HG02678 (cell line): ENCODE data around the gene CTSF.
"Not testable (repeated sequence)": the region's sequence is repeated elsewhere in the genome, so short reads cannot be mapped to it uniquely, and the experiment has no call there.

Source experiments
- ATAC-seq: cut with Tn5 transposase; IDR thresholded peaks from one replicate; pipeline ENCODE4 v1.9.1; 2021; ENCODE audit warnings: mild to moderate bottlenecking, moderate library complexity; ENCODE audit not compliant: unreplicated experiment

CTSF gene

DNA sequence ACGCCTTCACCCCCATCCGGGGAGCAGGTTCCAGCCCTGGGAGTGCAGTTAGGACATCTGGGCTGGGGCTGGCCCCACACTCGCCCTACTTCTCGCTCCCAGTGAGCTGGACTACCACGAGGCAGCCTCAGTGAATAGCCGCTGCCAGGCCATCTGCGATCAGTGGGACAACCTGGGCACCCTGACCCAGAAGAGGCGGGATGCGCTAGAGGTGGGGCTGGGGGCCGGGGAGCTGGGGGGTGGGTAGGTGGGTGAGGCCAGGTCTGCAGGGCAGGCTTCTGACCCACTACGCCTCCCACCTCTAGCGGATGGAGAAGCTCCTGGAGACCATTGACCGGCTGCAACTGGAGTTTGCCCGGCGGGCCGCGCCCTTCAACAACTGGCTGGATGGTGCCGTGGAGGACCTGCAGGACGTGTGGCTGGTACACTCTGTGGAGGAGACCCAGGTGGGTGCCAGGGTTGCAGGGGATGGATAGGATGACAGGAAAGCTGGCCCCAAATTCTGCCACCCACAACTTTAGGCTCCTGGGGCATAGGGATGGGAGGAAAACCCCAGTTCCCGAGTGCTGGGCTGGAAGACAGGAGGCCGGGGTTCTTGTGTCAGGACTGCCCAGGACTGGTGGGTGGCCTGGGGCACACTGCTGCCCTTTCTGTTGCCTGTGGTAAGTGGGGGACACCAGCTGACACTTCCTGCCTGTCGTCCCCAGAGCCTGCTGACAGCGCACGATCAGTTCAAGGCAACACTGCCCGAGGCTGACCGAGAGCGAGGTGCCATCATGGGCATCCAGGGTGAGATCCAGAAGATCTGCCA is 8.3 kb downstream of the CTSF start:
- ATAC-seq = no peak

DNA sequence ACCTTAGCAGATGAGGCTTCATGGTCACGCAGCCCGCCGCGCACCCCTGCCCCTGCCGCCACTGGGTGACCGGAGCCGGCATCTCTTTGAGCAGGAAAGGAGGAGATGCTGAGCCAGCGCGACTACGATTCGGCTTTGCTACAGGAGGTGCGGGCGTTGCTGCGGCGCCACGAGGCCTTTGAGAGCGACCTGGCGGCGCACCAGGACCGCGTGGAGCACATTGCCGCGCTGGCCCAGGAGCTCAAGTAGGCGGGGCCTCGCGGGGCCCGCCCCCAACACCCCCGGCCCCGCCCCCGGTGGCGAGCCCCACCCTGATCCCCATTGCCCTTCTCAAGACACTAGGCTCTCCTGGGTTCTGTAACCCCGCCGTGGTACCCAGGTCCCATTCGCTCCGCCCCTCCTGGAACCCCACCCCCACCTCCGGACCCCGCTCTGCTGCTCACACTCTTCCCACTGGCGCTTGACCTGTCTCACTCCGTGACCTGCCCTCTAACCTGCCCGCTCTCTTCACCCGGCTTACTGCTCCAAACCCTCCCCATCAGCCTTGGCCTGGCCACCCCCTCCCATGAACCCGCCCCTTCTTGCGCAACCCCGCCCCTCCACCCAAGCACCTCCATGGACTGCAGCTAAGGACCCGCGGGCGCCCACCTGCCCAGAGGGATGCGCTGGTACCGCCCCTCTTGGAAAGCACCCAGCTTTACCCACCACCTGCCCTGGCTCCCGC is 9.1 kb downstream of the CTSF start:
- no peak for ATAC-seq

DNA sequence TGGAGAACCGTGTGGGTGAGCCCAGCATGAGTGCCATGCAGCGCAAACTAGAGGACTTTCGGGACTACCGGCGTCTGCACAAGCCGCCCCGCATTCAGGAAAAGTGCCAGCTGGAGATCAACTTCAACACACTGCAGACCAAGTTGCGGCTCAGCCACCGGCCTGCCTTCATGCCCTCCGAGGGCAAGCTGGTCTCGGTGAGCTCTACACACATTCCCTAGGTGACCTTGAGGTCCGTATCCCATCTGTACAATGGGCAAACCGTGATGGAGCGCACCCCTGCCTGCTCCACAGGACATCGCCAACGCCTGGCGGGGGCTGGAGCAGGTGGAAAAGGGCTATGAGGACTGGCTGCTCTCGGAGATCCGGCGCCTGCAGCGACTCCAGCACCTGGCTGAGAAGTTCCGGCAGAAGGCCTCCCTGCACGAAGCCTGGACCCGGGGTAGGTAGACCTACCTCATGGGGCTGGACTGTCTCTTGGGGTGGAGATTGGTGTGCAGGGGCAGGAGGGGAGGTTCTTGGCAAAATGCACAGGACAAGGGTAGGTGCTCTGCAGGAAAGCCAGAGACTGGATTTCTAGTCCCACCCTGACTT is 10.6 kb downstream of the CTSF start:
- ATAC-seq = no peak

DNA sequence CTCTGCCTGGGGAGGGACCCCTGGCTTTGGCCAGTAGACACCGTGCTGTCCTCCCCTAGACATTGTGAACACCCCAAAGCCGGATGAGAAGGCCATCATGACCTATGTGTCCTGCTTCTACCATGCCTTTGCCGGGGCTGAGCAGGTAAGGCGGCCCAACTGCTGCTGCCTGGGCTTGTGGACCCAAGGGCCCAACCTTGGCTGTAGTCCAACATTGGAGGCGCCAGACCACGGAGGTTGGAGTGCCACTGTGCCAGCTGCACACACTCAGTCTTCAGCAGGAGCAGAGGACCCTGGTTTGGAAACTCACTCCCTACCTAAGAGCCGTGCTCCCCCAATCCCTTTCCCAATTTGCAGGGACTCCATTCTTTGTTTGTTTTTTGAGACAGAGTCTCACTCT is 12.3 kb downstream of the CTSF start:
- no peak for ATAC-seq

DNA sequence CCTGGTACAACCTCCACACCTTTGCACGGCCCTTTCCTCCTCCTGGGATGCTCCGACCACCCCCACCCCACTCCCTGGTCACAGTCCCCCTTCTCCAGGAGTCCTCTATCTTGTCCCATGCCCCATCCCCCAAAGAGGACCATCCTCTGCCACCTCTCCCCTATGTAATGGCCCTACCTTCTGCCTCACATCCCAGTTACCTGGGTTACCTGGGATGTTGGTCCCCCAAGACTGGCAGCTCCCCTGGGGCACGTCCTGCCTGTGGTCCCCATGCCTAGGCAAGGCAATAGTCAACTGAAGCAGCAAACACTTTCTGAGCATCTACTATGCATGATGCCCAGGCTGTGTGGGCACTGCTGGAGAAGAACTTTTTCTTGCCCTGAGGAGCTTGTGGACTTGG is 13.0 kb downstream of the CTSF start:
- no peak for ATAC-seq

DNA sequence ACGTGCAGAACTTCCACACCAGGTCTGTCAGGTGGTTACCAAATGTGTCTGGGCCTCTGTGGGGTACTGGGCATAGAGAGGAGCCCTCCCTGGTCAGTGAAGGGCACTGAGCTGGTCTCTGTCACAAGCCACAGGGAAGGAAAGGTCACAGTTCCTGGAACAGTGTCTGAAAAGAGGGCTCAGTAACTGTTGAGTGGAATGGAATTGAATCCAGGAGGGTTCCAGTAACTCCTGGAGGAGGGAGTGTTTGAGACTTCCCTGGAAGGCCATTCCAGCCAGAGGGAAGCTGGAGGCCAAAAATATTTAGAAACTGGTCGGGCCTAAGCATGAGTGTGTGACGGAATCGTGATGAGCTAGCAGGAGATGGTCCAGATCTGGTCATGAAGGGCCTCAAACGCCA is 13.8 kb downstream of the CTSF start:
- no peak for ATAC-seq

DNA sequence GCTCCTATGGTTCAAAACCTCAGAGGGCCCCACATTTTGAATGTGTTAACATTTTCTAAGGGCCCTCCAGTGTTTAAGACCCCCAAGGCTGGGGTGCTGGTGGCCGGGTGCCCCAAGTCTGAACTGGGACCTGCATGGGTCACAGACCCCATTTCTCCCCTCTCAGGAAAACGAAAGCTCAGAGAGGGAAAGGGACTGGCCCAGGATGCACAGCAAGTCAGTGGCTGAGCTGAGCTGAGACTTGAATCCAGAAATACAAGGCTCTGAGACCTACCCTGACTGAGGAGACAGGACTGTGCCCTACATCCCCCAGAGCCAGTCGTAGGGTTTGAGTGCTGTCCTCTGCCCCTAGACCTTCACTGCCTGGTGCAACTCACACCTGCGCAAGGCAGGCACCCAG is 17.5 kb downstream of the CTSF start:
- ATAC-seq = no peak

DNA sequence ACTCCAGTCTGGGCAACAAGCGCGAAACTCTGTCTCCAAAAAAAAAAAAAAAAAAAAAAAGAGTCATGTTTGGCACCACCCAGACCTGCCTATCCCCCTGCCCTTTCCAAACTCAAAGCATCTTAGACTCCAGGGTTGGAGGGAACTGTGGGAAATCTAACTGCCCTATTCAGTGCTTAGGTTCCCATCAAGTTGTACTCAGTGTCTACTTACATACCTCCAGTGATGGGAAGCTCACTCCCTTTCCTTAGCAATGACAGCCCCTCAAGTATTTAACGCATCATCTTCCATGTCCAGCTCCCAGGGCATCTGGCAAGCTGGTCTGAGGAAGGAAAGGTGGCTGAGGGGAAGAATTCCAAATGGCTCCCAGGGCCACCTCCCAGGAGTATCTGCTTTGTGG is 18.7 kb downstream of the CTSF start:
- ATAC-seq = no peak

DNA sequence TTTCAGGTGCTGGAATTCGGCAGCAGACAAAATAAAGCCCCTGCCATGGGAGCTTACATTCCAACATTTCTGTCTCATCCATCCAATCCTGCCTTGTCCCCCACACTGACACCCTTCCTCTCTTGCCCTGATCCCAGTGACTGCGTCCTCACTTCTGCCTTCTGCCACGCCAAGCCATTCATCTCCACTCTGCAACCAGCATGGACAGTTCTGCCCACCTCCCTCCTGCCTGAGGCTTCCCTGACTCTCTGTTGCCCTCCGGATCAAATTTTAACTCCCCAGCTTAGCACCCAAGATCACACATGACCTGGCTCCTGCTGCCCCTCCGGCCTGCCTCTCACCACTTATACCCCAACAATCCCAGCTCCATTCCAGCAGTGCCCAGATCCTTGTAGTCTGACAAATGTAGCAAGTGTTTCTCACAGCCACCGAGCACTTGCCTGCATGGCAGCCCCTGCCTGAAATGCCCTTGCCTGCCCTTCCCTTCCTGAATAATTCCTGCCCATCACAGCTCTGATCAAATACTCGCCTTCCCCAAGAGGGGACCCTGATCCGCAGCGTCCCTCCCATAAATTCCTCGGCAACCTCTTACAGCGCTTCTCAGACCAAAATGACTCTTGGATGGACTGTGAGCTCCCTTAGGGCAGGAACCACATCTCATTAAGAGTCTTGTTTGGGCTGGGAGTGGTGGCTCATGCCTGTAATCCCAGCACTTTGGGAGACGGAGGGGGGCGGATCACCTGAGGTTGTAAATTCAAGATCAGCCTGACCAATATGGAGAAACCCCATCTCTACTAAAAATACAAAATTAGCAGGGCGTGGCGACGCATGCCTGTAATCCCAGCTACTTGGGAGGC is 19.4 kb downstream of the CTSF start:
- ATAC-seq = no peak

DNA sequence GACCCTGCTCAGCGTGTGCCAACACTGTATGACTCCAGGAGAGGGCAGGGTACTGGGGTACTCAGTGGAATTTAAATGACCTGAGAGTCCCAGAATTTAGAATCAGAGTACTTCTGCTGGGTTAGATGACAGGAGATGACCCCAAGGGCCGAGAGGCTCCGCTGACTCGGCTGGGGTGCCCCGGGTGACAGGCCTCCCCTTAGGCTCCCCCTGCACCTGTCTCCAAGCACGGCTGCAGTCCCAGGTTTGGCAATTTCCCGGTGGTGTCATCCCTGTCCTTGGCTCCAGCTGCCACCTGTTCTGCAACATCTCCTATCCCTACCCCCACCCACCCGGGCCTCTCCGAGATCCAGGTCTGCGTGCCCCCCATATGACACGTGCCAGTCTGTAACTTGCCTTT is 20.4 kb downstream of the CTSF start:
- no peak for ATAC-seq

DNA sequence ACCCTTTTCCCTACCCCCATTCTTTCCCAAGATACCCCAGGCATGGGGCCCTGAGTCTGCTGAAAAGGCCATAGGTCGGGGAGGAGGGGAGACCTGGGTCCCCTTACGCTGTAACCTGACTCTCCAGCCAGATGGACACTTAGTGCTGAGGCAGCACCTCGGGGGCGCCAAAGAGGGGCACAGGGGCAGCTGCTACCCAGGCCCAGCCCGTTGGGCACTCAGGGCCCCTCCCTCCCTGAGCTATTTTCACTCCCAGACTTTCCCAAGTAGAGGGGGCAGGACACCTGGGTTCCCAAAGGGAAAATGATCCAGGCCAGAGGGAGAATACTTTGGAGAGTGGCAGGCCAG is 20.8 kb downstream of the CTSF start:
- no peak for ATAC-seq

DNA sequence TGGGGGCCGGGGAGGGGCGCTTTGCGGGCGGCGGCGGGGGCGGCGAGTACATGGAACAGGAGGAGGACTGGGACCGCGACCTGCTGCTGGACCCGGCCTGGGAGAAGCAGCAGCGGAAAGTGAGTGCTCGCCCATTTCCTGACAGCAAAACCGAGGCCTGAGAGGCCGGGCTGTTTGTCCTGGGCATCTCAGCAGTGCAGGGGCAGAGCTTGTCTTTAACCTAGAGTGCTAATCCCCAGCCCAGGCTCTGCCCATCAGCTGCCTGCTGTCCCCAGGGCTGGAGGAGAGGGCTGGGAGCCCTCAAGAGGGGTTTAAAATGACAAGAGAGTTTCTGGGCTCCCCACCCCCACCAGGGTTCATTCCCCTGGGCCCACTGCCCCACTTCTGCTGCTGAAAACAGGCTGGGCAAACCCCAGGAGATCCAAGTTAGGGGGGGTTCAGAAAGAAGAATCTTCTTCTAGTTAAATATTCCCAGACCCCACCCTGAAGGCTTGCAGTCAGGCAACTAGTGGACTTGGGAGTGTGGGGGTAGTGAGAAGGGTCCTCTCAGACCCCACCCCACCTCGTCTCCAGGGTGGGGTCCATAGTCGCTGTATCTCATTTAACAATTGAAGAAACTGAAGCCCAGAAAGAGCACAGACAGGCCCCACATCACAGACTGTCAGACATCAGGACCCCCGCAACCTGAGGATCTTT is 21.3 kb downstream of the CTSF start:
- no peak for ATAC-seq

DNA sequence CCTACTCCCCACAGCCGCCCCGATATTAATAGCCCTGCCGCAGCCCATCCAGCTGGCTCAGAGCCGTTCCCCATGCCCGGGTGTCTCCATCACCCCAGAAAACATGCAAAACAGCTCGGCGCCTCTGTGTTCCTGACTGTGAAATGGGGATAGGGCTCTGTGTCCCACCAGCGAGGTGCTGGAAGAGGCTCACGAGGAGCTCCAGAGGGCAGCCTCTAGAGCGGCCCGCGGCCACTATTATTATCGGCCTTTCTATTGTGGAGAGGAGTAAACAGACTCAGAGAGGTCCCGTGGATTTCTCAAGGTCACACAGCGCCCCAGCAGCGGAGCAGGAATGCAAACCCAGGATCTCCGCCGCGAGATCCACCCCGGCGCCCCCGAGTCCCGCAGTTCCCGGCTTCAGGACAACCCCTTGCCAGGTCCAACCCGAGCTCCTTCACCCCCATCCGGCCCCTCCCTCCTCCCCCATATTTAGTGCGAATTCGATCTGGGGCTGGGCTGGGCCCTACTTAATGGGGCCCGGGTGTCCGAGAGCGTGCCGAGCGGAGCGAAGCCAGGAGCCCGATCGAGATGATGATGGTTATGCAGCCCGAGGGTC is 21.9 kb downstream of the CTSF start, which contains the start of gene ACTN3:
TSS of gene ACTN3 (plus strand) at position 536 of the 598 bp plus-strand sequence. CDS start at position 571, 35 bp downstream.
- ATAC-seq = no peak

DNA sequence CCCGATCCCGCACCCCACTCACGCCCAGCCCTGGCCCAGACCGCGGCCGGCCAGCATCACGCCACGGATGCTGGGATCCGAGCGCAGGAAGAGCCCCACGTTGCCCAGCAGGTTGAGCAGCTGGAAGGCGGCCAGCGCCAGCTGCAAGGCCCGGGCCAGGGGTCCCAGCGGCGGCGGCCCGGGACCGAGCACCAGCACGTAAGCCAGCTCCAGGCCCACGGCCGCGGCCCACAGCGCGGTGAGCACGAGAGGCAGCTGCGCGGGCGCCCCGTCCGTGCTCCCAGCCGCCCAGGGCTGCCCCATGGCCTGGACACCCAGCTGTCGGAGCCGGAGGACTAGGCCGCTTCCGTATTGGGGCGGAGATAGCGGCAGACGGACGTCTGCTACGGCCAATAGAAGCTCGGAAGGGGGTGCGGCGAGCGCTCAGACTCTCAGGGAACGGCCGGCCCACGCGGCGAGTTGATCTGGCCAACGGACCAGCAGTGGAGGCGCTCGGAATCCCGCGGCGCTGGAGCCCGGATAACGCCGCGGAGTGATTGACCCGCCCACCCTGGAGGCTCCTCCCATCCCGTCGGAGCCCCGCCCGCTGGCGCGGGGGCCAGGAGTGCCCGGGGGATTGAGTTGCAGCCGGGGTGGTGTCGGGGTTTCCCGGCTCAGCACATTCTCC is 22.6 kb downstream of the CTSF start, which contains the start of gene ZDHHC24:
TSS of gene ZDHHC24 (minus strand) at position 348 of the 667 bp plus-strand sequence. CDS start at position 303, 45 bp downstream.
- ATAC-seq = peak; percentile 86

DNA sequence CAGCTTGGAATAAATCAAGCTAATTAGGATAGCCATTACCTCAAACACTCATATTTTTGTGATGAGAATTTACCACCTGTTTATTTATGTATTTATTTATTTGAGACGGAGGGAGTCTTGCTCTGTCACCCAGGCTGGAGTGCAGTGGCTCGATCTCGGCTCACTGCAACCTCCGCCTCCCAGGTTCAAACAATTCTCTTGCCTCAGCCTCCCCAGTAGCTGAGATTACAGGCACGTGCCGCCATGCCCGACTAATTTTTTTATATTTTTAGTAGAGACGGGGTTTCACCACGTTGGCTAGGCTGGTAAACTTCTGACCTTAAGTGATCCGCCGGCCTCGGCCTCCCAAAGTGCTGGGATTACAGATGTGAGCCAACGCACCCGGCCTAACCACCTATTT is 23.5 kb downstream of the CTSF start:
- ATAC-seq = not testable (repeated sequence)

DNA sequence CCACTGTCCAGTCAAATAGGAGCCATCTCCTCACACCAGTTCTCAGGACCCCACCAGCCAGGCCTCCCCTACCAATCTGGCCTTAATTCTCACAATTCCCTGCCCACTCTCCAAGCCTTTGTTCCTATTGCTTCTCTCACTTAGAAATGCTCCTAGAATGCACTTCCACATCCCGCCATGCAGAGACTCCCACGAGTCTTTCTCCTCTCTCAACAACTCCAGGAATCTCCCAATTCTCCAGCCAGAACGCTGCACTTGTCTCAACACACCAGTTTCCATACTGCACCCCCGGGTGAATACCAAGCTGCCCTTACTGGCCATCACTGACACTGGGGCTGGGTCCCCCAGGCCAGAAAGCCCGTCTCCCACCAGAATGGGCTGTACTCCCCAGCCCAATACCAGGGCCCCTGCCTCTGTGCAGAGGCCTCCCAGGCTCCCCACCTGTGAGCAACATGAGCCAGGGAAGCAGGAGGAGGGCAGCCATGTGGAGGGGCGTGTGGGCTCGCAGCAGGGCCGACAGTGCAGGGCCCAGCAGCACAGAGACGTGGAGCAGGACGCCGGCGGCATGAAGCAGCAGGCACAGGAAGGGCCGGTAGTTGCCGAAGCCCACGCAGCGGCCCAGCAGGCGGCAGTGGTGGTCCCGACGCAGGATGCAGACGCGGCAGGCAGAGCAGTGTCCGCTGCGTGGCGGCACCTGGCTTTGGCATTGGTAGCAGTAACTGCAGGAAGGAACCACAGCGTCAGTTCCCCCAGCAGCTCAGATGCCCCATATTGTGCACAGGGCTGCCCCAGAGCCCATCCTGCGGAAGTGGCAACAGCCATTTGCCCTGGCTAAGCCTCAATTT is 24.9 kb downstream of the CTSF start:
- ATAC-seq = peak; percentile 34

DNA sequence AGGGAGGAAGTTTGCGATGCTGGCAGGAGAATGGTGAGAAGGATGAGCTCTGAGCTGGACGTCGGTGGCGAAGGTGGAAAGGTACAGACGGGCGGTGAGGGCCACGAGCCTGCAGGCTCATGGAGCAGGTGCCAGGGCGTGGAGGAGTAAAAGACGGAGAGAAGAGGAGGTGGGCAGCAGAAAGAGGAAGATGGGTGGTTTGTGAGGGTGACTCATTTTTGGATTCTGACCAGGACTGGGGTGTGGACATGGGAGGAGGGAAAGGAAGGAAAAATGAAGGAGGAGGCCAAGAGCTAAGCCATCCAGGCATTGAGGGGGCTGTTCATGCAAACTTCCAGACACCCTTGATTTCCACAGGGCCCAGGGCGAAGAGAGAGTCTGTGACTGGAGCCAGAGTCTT is 26.0 kb downstream of the CTSF start:
- no peak for ATAC-seq

DNA sequence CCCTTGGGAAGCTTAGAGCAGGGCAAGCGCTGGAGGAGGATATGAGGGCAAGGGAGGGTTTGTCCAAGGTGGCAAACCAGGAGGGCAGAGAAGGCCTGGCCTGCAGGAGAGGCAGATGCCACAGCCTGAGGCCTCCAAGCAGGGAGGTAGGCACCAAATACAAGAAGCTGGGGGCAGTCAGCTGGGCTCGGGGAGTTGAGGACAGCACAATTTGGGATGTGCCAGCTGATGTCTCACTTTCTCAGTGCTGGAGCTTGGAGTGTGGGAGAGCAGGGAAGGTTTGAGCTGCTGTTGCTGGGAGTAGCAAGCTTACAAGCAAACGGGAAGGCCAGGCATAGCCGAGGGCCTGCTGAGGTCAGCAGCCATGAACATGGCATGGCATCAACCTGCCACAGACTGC is 26.5 kb downstream of the CTSF start:
- ATAC-seq = no peak

DNA sequence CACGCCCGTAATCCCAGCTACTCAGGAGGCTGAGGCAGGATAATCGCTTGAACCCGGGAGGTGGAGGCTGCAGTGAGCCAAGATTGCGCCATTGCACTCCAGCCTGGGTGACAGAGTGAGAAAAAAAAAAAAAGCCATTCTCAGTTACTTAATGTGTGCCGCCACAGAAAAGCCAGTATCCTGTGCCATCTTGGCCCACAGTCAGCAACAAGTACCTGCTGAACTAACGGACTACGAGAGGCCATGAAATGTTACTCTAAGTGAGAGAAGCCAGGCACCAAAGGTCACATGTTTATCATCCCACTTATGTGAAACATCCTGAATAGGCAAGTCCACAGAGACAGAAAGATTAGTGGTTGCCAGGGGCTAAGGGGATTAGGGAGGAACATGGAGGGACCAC is 27.8 kb downstream of the CTSF start:
- ATAC-seq = not testable (repeated sequence)
